Inferior parietal cortex (tissue), 1 donor: ENCODE data around the gene FAM124B.

Experiments used
- DNase-seq: peaks from one replicate; pipeline ENCODE4 v3.0.0-alpha.2; 2016; ENCODE audit errors: extremely low spot score

The FAM124B gene

DNA sequence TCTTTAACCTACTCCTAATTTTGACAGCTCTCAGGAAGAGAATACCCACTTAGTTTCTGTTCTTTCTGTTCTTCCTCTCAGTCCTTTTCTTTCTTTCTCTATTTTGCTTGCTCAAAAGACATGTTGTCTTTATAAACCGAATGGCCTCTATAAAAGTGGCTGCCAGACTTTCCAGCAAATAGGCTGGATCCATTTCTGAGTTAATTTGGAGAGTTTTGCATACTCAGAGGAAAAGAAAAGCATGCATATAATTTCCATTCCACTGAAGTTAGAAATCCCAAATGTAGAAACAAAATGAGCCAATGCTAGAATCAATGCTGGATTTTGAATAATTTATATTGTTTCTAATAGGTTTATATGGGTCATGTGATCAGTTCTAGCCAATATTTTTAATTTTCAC lies 65.9 kb downstream of the FAM124B start:
- no peak for DNase-seq

DNA sequence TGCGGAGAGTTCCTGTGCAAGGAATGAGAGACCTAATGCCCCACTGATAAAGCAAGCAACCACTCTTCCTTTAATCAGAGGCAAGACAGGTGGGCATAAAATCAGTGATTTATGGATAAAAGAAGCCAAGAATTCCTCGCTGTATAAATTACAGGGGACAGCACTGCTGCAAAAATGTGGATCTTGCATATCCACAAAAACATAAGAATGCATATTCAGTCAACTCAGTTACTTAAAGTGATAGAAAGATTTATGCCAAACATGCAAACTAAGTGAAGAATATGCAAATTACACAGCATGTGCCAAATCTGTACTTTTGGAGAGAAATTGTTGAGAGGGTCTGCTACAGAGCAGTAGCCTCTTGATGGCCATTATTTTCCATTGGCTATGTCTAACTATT lies 67.2 kb downstream of the FAM124B start:
- no peak for DNase-seq

- no peak for DNase-seq
These were observed 68.0 kb downstream of the FAM124B start for GRCh38 chr2:224333726-224334482.

DNA sequence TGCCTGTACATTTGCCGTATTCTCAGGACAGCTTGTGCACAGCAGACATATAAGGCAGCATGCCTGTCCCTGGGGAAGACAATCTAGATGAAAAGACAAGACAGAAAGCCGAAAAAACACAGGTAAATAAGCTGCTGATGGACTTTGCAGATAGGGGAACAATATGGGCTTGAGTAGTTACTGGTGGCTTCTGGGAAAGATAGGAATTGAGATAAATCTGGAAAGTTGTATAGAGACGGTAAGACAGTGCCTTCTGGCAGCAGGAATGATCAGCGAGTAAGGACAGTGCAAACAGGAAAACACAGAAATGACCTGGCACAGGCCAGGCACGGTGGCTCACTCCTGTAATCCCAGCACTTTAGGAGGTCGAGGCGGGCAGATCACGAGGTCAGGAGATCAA lies 70.2 kb downstream of the FAM124B start:
- no peak for DNase-seq

DNA sequence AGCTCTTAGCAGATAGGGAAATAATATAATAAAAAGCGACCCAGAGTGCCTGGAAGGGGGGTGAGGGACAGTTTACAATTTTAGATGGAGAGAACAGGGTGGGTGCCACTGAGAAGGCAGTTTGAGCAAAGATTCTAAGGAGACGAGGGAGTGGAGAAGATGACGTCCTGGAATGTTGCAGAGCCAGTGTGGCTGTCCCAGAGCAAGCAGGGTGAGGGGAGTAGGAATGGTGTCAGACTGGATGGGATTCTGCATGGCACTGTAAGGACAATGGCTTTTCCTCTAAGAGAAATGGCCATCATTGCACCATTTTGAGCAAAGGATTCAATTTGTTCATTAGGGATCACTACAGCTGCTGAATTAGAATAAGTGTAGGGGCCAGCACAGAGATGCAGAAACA lies 73.1 kb downstream of the FAM124B start:
- DNase-seq: no peak
